H1 (cell line): ENCODE data around the gene NAT10. TPM values are rescaled to one million over a fixed set of nuclear protein-coding genes. Genes with fewer than 3 reads are reported as not detected.

ENCODE experiments used
- CTCF ChIA-PET: fragments of 300-600 bp; sonication (Branson Sonifier 250); formaldehyde crosslinking; loops from one replicate; lab custom pipeline; 2021; ENCODE audit not compliant: partially characterized antibody; lab: Charles Lee
- POLR2A ChIA-PET: fragments of 300-600 bp; sonication (Branson Sonifier 250); formaldehyde crosslinking; loops from one replicate; lab custom pipeline; 2021; ENCODE audit warnings: inconsistent platforms; ENCODE audit not compliant: partially characterized antibody; lab: Charles Lee
- DNase-seq, 2 experiments: peaks; one replicate each; pipeline versions ENCODE4 v3.0.0 to v3.0.0-alpha.2; 2010 to 2022; ENCODE audit warnings: low spot score in 2 of 2, low read depth in 1 of 2, mixed read lengths in 1 of 2
- FAIRE-seq: peaks from 2 replicates; lab custom pipeline; 2011; peaks lifted over from hg19 to GRCh38; lab: Jason Lieb, UNC
- H2AFZ ChIP-seq: 2 replicates; pipeline ENCODE4 v1.8.1; 2012; ENCODE audit warnings: low read length, inconsistent platforms
- H2AK5ac ChIP-seq: 2 replicates; pipeline ENCODE4 v1.6.1; 2013; ENCODE audit warnings: low read depth, low read length
- H2BK120ac ChIP-seq: replicated peaks from 2 replicates; pipeline ENCODE3; 2013; ENCODE audit warnings: low read depth, low read length, inconsistent platforms
- H2BK12ac ChIP-seq: 2 replicates; pipeline ENCODE4 v1.6.1; 2013; ENCODE audit warnings: low read depth, low read length
- H2BK15ac ChIP-seq: 2 replicates; pipeline ENCODE4 v1.6.1; 2013; ENCODE audit warnings: low read length
- H2BK20ac ChIP-seq: 2 replicates; pipeline ENCODE4 v1.6.1; 2013; ENCODE audit warnings: low read length
- H2BK5ac ChIP-seq: 2 replicates; pipeline ENCODE4 v1.6.1; 2013; ENCODE audit warnings: low read depth, low read length
- H3K14ac ChIP-seq: 2 replicates; pipeline ENCODE4 v1.6.1; 2013; ENCODE audit warnings: inconsistent platforms; ENCODE audit not compliant: insufficient read length
- H3K18ac ChIP-seq: 2 replicates; pipeline ENCODE4 v1.6.1; 2013; ENCODE audit warnings: low read length; ENCODE audit errors: extremely low read depth
- H3K23ac ChIP-seq: 2 replicates; pipeline ENCODE4 v1.6.1; 2013; ENCODE audit warnings: inconsistent platforms; ENCODE audit not compliant: insufficient read length
- H3K23me2 ChIP-seq: 2 replicates; pipeline ENCODE4 v1.6.1; 2013; ENCODE audit warnings: low read depth, low read length
- H3K27ac ChIP-seq: 2 replicates; pipeline ENCODE4 v1.6.1; 2011; ENCODE audit warnings: low read depth, low read length, inconsistent platforms
- H3K27me3 ChIP-seq, 4 experiments: replicated peaks in 1 of 4; 1 replicate in 1 of 4; 2 replicates in 3 of 4; pipeline versions ENCODE4 v1.6.1 to v1.8.1; 2011 to 2013; ENCODE audit warnings: low read length in 3 of 4, mild to moderate bottlenecking in 3 of 4, inconsistent platforms in 2 of 4, mixed read lengths in 2 of 4, moderate library complexity in 1 of 4; ENCODE audit not compliant: control insufficient read depth in 3 of 4, insufficient read depth in 3 of 4; ENCODE audit errors: extremely low read depth in 1 of 4
- H3K36me3 ChIP-seq, 4 experiments: 2 replicates each; pipeline versions ENCODE4 v1.6.1 to v1.8.1; 2011 to 2013; ENCODE audit warnings: mild to moderate bottlenecking in 4 of 4, low read length in 3 of 4, moderate library complexity in 2 of 4, control low read depth in 1 of 4, inconsistent platforms in 1 of 4; ENCODE audit not compliant: insufficient read depth in 4 of 4, control insufficient read depth in 2 of 4
- H3K4ac ChIP-seq: replicated peaks from 2 replicates; pipeline ENCODE3; 2013; ENCODE audit warnings: low read length, low read depth, mixed read lengths, inconsistent platforms; ENCODE audit not compliant: insufficient read length
- H3K4me1 ChIP-seq, 4 experiments: replicated peaks in 1 of 4; 1 replicate in 1 of 4; 2 replicates in 3 of 4; pipeline versions ENCODE4 v1.6.1 to v1.8.1; 2011 to 2013; ENCODE audit warnings: low read length in 3 of 4, inconsistent platforms in 2 of 4, mixed read lengths in 1 of 4; ENCODE audit not compliant: insufficient read depth in 4 of 4, control insufficient read depth in 3 of 4
- H3K4me2 ChIP-seq, 2 experiments: 2 replicates each; pipeline versions ENCODE4 v1.6.1 to v1.8.1; 2011 to 2013; ENCODE audit warnings: low read depth in 2 of 2, low read length in 2 of 2, control low read depth in 1 of 2, inconsistent platforms in 1 of 2, mild to moderate bottlenecking in 1 of 2; ENCODE audit not compliant: insufficient read depth in 1 of 2
- H3K4me3 ChIP-seq, 4 experiments: fragments of 200-600, 300-600 bp in 1 of 4; sonication (generic), shearing (Covaris generic), sonication (Bioruptor Twin) in 1 of 4; 2 replicates each; pipeline versions ENCODE4 v1.5.1 to v1.8.1; 2011 to 2016; ENCODE audit warnings: low read length in 4 of 4, low read depth in 3 of 4, control low read depth in 2 of 4, inconsistent platforms in 2 of 4, mild to moderate bottlenecking in 2 of 4, mixed read lengths in 1 of 4, moderate library complexity in 1 of 4; ENCODE audit not compliant: insufficient read depth in 2 of 4; ENCODE audit errors: extremely low read depth in 1 of 4
- H3K56ac ChIP-seq: replicated peaks from 2 replicates; pipeline ENCODE3; 2013; ENCODE audit warnings: low read depth, mild to moderate bottlenecking, mixed read lengths, low read length, inconsistent platforms; ENCODE audit not compliant: insufficient read length
- H3K79me1 ChIP-seq: 2 replicates; pipeline ENCODE4 v1.6.1; 2013; ENCODE audit warnings: low read depth, low read length, control low read depth
- H3K79me2 ChIP-seq, 2 experiments: 2 replicates each; pipeline versions ENCODE4 v1.6.1 to v1.8.1; 2012 to 2013; ENCODE audit warnings: low read length in 2 of 2, mild to moderate bottlenecking in 2 of 2, inconsistent platforms in 1 of 2; ENCODE audit not compliant: insufficient read depth in 2 of 2, control insufficient read depth in 1 of 2
- H3K9ac ChIP-seq, 4 experiments: replicated peaks in 1 of 4; 1 replicate in 1 of 4; 2 replicates in 3 of 4; pipeline versions ENCODE4 v1.6.1 to v1.8.1; 2011 to 2013; ENCODE audit warnings: low read depth in 3 of 4, low read length in 3 of 4, control low read depth in 2 of 4, mild to moderate bottlenecking in 2 of 4, moderate library complexity in 2 of 4, inconsistent platforms in 1 of 4; ENCODE audit errors: extremely low read depth in 1 of 4
- H3K9me3 ChIP-seq, 2 experiments: 2 replicates each; pipeline versions ENCODE4 v1.6.1 to v1.8.1; 2012 to 2013; ENCODE audit warnings: mild to moderate bottlenecking in 2 of 2, moderate library complexity in 2 of 2, control low read depth in 1 of 2, inconsistent platforms in 1 of 2, low read depth in 1 of 2, low read length in 1 of 2, mixed read lengths in 1 of 2; ENCODE audit not compliant: insufficient read depth in 2 of 2
- H4K20me1 ChIP-seq, 2 experiments: replicated peaks in 1 of 2; 2 replicates each; pipeline versions ENCODE3 to v1.8.1; 2011 to 2013; ENCODE audit warnings: inconsistent platforms in 2 of 2, low read length in 2 of 2, mild to moderate bottlenecking in 1 of 2; ENCODE audit not compliant: insufficient read depth in 2 of 2, control insufficient read depth in 1 of 2
- H4K5ac ChIP-seq: 2 replicates; pipeline ENCODE4 v1.6.1; 2013; ENCODE audit warnings: low read length, low read depth, mixed read lengths, inconsistent platforms; ENCODE audit not compliant: insufficient read length
- H4K8ac ChIP-seq: 2 replicates; pipeline ENCODE4 v1.8.0; 2013; ENCODE audit warnings: mild to moderate bottlenecking, moderate library complexity, low read length, inconsistent platforms; ENCODE audit not compliant: insufficient read depth; ENCODE audit errors: extremely low read depth
- H4K91ac ChIP-seq: replicated peaks from 2 replicates; pipeline ENCODE3; 2013; ENCODE audit warnings: low read length, mixed read lengths, inconsistent platforms; ENCODE audit not compliant: insufficient read length
- ASH2L ChIP-seq: fragments of 200-600, 300-600 bp; sonication (generic); IDR thresholded peaks from one replicate; pipeline ENCODE4 v1.7.1; 2017; ENCODE audit warnings: low read length
- BACH1 ChIP-seq: IDR thresholded peaks from 2 replicates; pipeline ENCODE4 v1.6.1; 2012; ENCODE audit warnings: low read length, improper control_type of control experiment
- BRCA1 ChIP-seq: IDR thresholded peaks from 2 replicates; pipeline ENCODE4 v1.6.1; 2012; ENCODE audit warnings: low read depth, low read length, improper control_type of control experiment
- EGR1 ChIP-seq: IDR thresholded peaks from 2 replicates; pipeline ENCODE4 v1.6.1; 2011; ENCODE audit warnings: low read depth, low read length, borderline replicate concordance
- EZH2 ChIP-seq: fragments of 200-600 bp; sonication (generic); IDR thresholded peaks from 2 replicates; pipeline ENCODE4 v1.7.1; 2012; ENCODE audit warnings: low read depth, mild to moderate bottlenecking, moderate library complexity, low read length, inconsistent platforms; ENCODE audit not compliant: severe bottlenecking
- HDAC2 ChIP-seq, 2 experiments: fragments of 300-600 bp in 1 of 2; sonication (generic) in 1 of 2; IDR thresholded peaks; 2 replicates each; pipeline ENCODE4 v1.6.1; 2011 to 2012; ENCODE audit warnings: low read depth in 2 of 2, low read length in 2 of 2, mild to moderate bottlenecking in 2 of 2, moderate library complexity in 2 of 2, borderline replicate concordance in 1 of 2, inconsistent platforms in 1 of 2
- POU5F1 ChIP-seq: IDR thresholded peaks from 2 replicates; pipeline ENCODE4 v1.6.1; 2011; ENCODE audit warnings: low read depth, mild to moderate bottlenecking, low read length, moderate library complexity
- RFX5 ChIP-seq: IDR thresholded peaks from 2 replicates; pipeline ENCODE4 v1.6.1; 2011; ENCODE audit warnings: low read depth, low read length, improper control_type of control experiment, borderline replicate concordance
- SP2 ChIP-seq: IDR thresholded peaks from 2 replicates; pipeline ENCODE4 v1.6.1; 2012; ENCODE audit warnings: mild to moderate bottlenecking, low read length, inconsistent platforms
- SP4 ChIP-seq: IDR thresholded peaks from 2 replicates; pipeline ENCODE4 v1.6.1; 2012; ENCODE audit warnings: low read length, inconsistent platforms
- SRF ChIP-seq: IDR thresholded peaks from 2 replicates; pipeline ENCODE4 v1.6.1; 2011; ENCODE audit warnings: mild to moderate bottlenecking, low read depth, low read length, moderate library complexity
- TAF7 ChIP-seq: optimal IDR thresholded peaks from 2 replicates; pipeline ENCODE3; 2011; ENCODE audit warnings: low read depth, mild to moderate bottlenecking, inconsistent platforms, low read length, moderate library complexity, borderline replicate concordance
- TBP ChIP-seq: IDR thresholded peaks from 2 replicates; pipeline ENCODE4 v1.6.1; 2011; ENCODE audit warnings: low read depth, low read length, improper control_type of control experiment
- WGBS, 2 experiments: shearing (Covaris generic) in 1 of 2; methylation state at CpG; one replicate each; pipeline versions ENCODE4 v1.1.6 to v1.1.7; 2013 to 2015; ENCODE audit warnings: low lambda C conversion rate in 2 of 2, mixed read lengths in 2 of 2, inconsistent platforms in 1 of 2, low coverage in 1 of 2, missing lambda C conversion rate in 1 of 2; ENCODE audit not compliant: insufficient replicate concordance in 2 of 2, insufficient coverage in 1 of 2, insufficient read length in 1 of 2; ENCODE audit errors: extremely low coverage in 1 of 2, missing lambda C conversion rate in 1 of 2; 5-methylcytosine and 5-hydroxymethylcytosine counted together
- polyA plus RNA-seq, 7 experiments: library from polyadenylated mRNA; depleted of rRNA in 3 of 7; stranded (reverse) in 5 of 7; unstranded in 2 of 7; fragments of >200 nt in 5 of 7; fragments of 200-250 nt in 2 of 7; gene quantifications; 1 replicate in 5 of 7; 2 replicates in 1 of 7; 4 replicates in 1 of 7; pipeline versions ENCODE4 v1.2.1 to v1.2.3, GENCODE V29; 2011 to 2013; ENCODE audit warnings: missing spikeins in 2 of 7, mixed read lengths in 2 of 7
- total RNA-seq: library from RNA; stranded (reverse); fragmentation: NEBNext Ultra II Directional; extraction: Animal tissue kit (Norgen Biotek cat#: 25700); gene quantifications from 2 replicates; pipeline ENCODE4 v1.2.1, GENCODE V29; 2021
- TF ChIP-seq, protein P1 (sequence below): IDR thresholded peaks from 2 replicates; pipeline ENCODE4 v1.6.1; 2011; ENCODE audit warnings: low read depth, mild to moderate bottlenecking, low read length; ENCODE audit not compliant: insufficient read depth

NAT10 gene
- total and polyA plus RNA-seq, 2 of the 8 experiments (the other 6 are each of a cell fraction or from before 2014, with no cell fraction given) = 66.3 to 89.6 TPM

- H2BK15ac ChIP-seq = no peak overlapping the region
- no peak overlapping the region for H3K4me2 ChIP-seq
- no peak overlapping the region for H4K91ac ChIP-seq
- H3K9me3 ChIP-seq = no peaks in the 10 kb centered on the region
- H3K36me3 ChIP-seq = peaks cover 22 to 67% (median 47%) of the 10 kb centered on the region in 4 experiments
- no peak overlapping the region for H2AFZ ChIP-seq
- no peak overlapping the region for H2BK5ac ChIP-seq
- H2BK20ac ChIP-seq = no peak overlapping the region
- no peak overlapping the region for H3K18ac ChIP-seq
- ChIA-PET CTCF (interaction anchor here (1.6 to 1.8 kb wide), 2 partner anchors 14 to 24 kb away, joined by 3 to 4 read pairs; no protein-coding TSS in a partner anchor), POLR2A (interaction anchor here (0.6 to 3.0 kb wide), 3 partner anchors 12 to 42 kb away, joined by 3 to 7 read pairs (median 4); partner anchors contain the start of gene NAT10)
- H3K23ac ChIP-seq = no peak overlapping the region
- no peak overlapping the region for H3K4me3 ChIP-seq
- no peaks in the 10 kb centered on the region for H3K27me3 ChIP-seq
- H3K4me1 ChIP-seq = no peaks in the 10 kb centered on the region
- WGBS, 2 experiments = 86% methylated on average over 4 of the region's 5 CpGs; no CpG with 5 or more reads in 1 of the 2 experiments
- no peaks in the 10 kb centered on the region for H3K79me1 ChIP-seq
- H3K14ac ChIP-seq = no peak overlapping the region
- no peak overlapping the region for H4K5ac ChIP-seq
- H3K4ac ChIP-seq = no peak overlapping the region
- H2AK5ac ChIP-seq = no peak overlapping the region
- H4K20me1 ChIP-seq = peaks cover 3 to 6% of the 10 kb centered on the region in 2 experiments
- H2BK120ac ChIP-seq = no peak overlapping the region
- H2BK12ac ChIP-seq = no peak overlapping the region
- no peaks in the 10 kb centered on the region for H3K79me2 ChIP-seq
- no peak overlapping the region for H3K27ac ChIP-seq
- no peaks in the 10 kb centered on the region for H3K23me2 ChIP-seq
- DNase-seq (no peak), FAIRE-seq (no peak)
- H3K56ac ChIP-seq = no peak overlapping the region
- no peak overlapping the region for H3K9ac ChIP-seq
- H4K8ac ChIP-seq = no peak overlapping the region
- TF ChIP-seq HDAC2 (IDR thresholded peaks at IDR 0.05; ENCODE audit: borderline replicate concordance in 1 of 2, low read depth in 2 of 2, low read length in 2 of 2) (no peak), RFX5 (no peak), EZH2 (no peak), SP4 (no peak), BRCA1 (no peak), BACH1 (no peak), SP2 (no peak), SRF (no peak), TBP (no peak), POU5F1 (no peak), ASH2L (no peak), EGR1 (no peak), TAF7 (no peak)
- TF ChIP-seq, protein P1, sequence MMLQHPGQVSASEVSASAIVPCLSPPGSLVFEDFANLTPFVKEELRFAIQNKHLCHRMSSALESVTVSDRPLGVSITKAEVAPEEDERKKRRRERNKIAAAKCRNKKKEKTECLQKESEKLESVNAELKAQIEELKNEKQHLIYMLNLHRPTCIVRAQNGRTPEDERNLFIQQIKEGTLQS = no peak
Observed at GRCh38 chr11:34134765-34135164, 29.3 kb downstream of the NAT10 start.
